Measurements from ENCODE around the gene SERINC4. TPM values are rescaled to one million over a fixed set of nuclear protein-coding genes. Genes with fewer than 3 reads are reported as not detected.

Gene SERINC4
- total and polyA plus RNA-seq, 10 of the 15 experiments (the other 5 are each of a cell fraction or from before 2014, with no cell fraction given) = 0.06 to 0.96 (median 0.26) TPM; not detected in 1

DNA sequence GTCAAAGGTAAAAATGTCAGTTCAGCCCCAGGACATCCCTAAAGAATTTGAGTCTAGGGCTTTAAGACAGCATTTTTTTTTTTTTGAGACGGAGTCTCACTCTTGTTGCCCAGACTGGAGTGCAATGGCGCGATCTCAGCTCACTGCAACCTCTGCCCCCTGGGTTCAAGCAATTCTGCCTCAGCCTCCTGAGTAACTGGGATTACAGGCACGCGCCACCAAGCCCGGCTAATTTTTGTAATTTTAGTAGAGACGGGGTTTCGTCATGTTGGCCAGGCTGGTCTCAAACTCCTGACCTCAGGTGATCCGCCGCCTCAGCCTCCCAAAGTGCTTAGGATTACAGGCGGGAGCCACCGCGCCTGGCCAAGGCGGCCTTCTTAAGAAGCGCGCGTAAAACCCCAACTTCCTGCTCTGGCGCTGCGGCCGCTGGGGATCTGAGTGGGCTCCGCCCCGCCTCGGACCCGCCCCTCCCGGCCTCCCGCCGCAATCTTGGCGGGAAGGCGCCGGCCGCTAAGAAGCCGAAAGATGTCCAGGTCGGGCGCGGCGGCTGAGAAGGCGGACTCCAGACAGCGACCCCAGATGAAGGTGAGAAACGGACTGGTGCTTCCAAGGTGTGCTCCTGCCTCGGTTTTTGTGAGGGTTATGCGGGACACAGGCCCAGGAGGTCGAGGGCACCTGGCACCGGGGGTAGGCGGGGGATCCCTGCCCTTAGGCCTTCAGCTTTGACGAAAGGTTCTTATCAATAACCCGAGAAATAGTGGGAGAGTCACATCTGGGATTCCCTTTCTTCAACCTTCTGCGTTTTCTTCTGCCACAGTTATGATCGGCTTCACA is 26.7 kb upstream of the SERINC4 start, which contains the start of gene WDR76 (continued):
- TF ChIP-seq NFYA (IDR thresholded peaks at IDR 0.05; ENCODE audit: borderline replicate concordance, low read depth, low read length) = no peak
- TF ChIP-seq MAX (IDR thresholded peaks at IDR 0.05; ENCODE audit: low read depth, low read length) = no peak
- no peak for TF ChIP-seq IRF5 (IDR thresholded peaks at IDR 0.05; ENCODE audit: borderline replicate concordance)
- TF ChIP-seq, protein P1, sequence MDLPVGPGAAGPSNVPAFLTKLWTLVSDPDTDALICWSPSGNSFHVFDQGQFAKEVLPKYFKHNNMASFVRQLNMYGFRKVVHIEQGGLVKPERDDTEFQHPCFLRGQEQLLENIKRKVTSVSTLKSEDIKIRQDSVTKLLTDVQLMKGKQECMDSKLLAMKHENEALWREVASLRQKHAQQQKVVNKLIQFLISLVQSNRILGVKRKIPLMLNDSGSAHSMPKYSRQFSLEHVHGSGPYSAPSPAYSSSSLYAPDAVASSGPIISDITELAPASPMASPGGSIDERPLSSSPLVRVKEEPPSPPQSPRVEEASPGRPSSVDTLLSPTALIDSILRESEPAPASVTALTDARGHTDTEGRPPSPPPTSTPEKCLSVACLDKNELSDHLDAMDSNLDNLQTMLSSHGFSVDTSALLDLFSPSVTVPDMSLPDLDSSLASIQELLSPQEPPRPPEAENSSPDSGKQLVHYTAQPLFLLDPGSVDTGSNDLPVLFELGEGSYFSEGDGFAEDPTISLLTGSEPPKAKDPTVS (IDR thresholded peaks at IDR 0.05; ENCODE audit: low read depth, low read length) = no peak

DNA sequence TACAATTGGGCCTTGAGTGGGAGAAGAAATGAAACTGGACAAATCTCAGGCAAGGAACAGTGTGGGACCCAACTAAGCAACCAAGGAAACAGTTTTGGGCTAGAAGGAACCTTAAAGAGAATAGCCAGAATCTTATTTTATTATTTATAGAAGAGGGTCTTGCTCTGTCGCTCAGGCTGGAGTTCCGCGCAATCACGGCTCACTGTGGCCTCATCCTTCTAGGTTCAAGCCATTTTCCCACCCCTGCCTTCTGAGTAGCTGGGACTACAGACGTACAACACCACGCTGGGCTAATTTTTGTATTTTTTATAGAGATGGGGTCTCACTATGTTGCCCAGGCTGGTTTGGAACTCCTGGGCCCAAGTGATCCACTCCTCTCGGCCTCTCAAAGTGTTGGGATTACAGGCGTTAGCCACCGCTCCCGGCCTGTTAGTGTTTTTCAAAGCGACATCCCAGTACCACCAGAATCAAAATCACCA is 26.0 kb upstream of the SERINC4 start:
- peak overlapping the region; percentile 92 for H2AFZ ChIP-seq (ENCODE audit: control insufficient read depth, low read depth, low read length)
- no peak for TF ChIP-seq NFXL1 (IDR thresholded peaks at IDR 0.05; ENCODE audit: borderline replicate concordance)
- no peak for TF ChIP-seq TAF1 (IDR thresholded peaks at IDR 0.05; ENCODE audit: borderline replicate concordance, low read depth, low read length)
- TF ChIP-seq MTA3 (IDR thresholded peaks at IDR 0.05; ENCODE audit: borderline replicate concordance, low read length) = no peak
- no peak for TF ChIP-seq EZH2 (IDR thresholded peaks at IDR 0.05; ENCODE audit: borderline replicate concordance, control insufficient read depth, low read depth, low read length)
- no peak for TF ChIP-seq IKZF2 (IDR thresholded peaks at IDR 0.05)
- intact Hi-C loops (cut with micrococcal nuclease; ENCODE audit: unreplicated experiment) = loop anchor here (5.0 kb wide), 2 partner anchors 34 to 49 kb away; partner anchors contain the start of genes ELL3 and SERF2

More for the DNA sequence above, 26.0 kb upstream of the SERINC4 start:
- 99% methylated on average over 11 of the region's 11 CpGs for WGBS (ENCODE audit: insufficient coverage, insufficient replicate concordance, low lambda C conversion rate, missing lambda C conversion rate)
- Histone ChIP-seq H4K20me1 (ENCODE audit: control insufficient read depth, insufficient read depth) (no peaks in the 10 kb centered on the region), H3K27me3 (replicated peaks in 1 of 2; ENCODE audit: control insufficient read depth in 2 of 2, insufficient read depth in 2 of 2, low read length in 1 of 2) (no peaks in the 10 kb centered on the region), H3K9ac (ENCODE audit: control insufficient read depth, insufficient read depth, low read length) (peak overlapping the region; percentile 83), H3K4me3 (0 out of 2 replicates have a peak overlapping the region, but pooled peaks have one; percentile 23), H3K36me3 (ENCODE audit: control insufficient read depth in 2 of 2, insufficient read depth in 2 of 2, low read length in 1 of 2) (no peaks in the 10 kb centered on the region), H3K4me1 (ENCODE audit: control insufficient read depth, insufficient read depth, low read length) (peaks cover 18% of the 10 kb centered on the region), H3K27ac (ENCODE audit: control insufficient read depth, insufficient read depth) (peak overlapping the region; percentile 83), H3K79me2 (ENCODE audit: control insufficient read depth, insufficient read depth, low read length) (peaks cover 80% of the 10 kb centered on the region), H3K4me2 (ENCODE audit: control insufficient read depth, insufficient read depth) (peak overlapping the region; percentile 49), H3K9me3 (replicated peaks; ENCODE audit: control insufficient read depth, insufficient read depth, low read length) (no peaks in the 10 kb centered on the region)
- ChIA-PET CTCF (interaction anchor here (1.2 kb wide), 1 partner anchor 22 kb away, joined by 3 read pairs; no protein-coding TSS in a partner anchor), SMC1A (ENCODE audit: uncharacterized antibody, unreplicated experiment) (interaction anchor here (1.3 to 2.6 kb wide), 4 partner anchors 11 to 30 kb away, joined by 3 to 34 read pairs (median 8); partner anchors contain the start of genes HYPK and SERINC4), POLR2A (interaction anchor here (4.5 to 6.3 kb wide), 2 partner anchors 15 to 36 kb away, joined by 59 to 74 read pairs; partner anchors contain the start of gene SERF2), RAD21 (ENCODE audit: unreplicated experiment) (interaction anchor here (0.5 to 3.4 kb wide), 4 partner anchors 17 to 151 kb away, joined by 3 to 27 read pairs (median 8); partner anchors contain the start of gene ELL3)
- no TSS peak for BruUV-seq (replicated peaks)
- no peak for ATAC-seq
- no peak for FAIRE-seq
- in situ Hi-C loops (cut with MboI) = no loop called here
- DNase-seq (ENCODE audit: low read depth, low spot score) = no peak
